ENCODE measurements around the gene CIB1.

GRCh38 chr15:90261811-90262210 lies 28.1 kb upstream of the CIB1 start:
- TF ChIP-seq CTCF (IDR thresholded peaks at IDR 0.05), result no peak
- no peak for TF ChIP-seq POLR2A (IDR thresholded peaks at IDR 0.05)

Measured in vagina (tissue), 2 donors.